WTC11 (cell line): ENCODE data around the gene ZFR2. TPM values are rescaled to one million over a fixed set of nuclear protein-coding genes. Genes with fewer than 3 reads are reported as not detected.

Source experiments
- ATAC-seq: fragments of 200-7000 bp; cut with Tn5 transposase; 2 replicates; pipeline ENCODE4 v1.10.0; 2021; ENCODE audit warnings: mild to moderate bottlenecking, moderate library complexity
- CTCF ChIA-PET: fragments of 300-600 bp; sonication (Branson Sonifier 250); formaldehyde crosslinking; loops from one replicate; lab custom pipeline; 2021; ENCODE audit warnings: antibody characterized with exemption; lab: Charles Lee
- POLR2A ChIA-PET: fragments of 350-600 bp; sonication (Branson Sonifier 250); formaldehyde crosslinking; loops from one replicate; lab custom pipeline; 2021; ENCODE audit warnings: antibody characterized with exemption; lab: Charles Lee
- DNase-seq: peaks from one replicate; pipeline ENCODE4 v3.0.0; 2021; ENCODE audit warnings: low spot score
- H3K27ac Mint-ChIP-seq: 2 replicates; pipeline ENCODE4 v1.8.0; 2021; ENCODE audit warnings: mixed read lengths
- H3K27me3 Mint-ChIP-seq: 2 replicates; pipeline ENCODE4 v1.8.0; 2021; ENCODE audit warnings: low read depth, mild to moderate bottlenecking, moderate library complexity, mixed read lengths
- H3K36me3 Mint-ChIP-seq: 2 replicates; pipeline ENCODE4 v1.8.0; 2021; ENCODE audit warnings: mixed read lengths
- H3K4me1 Mint-ChIP-seq: 2 replicates; pipeline ENCODE4 v1.8.0; 2022; ENCODE audit warnings: mixed read lengths
- H3K4me3 Mint-ChIP-seq: 2 replicates; pipeline ENCODE4 v1.8.0; 2021; ENCODE audit warnings: mild to moderate bottlenecking, moderate library complexity, mixed read lengths
- H3K9me3 Mint-ChIP-seq: 2 replicates; pipeline ENCODE4 v1.8.0; 2021; ENCODE audit warnings: mixed read lengths
- ATF3 ChIP-seq: sonication (generic); formaldehyde crosslinking; conservative IDR thresholded peaks from 2 replicates; pipeline ENCODE4 v1.8.1; 2022; ENCODE audit warnings: mild to moderate bottlenecking, missing genetic modification reagents
- ATF6 ChIP-seq: sonication (generic); formaldehyde crosslinking; IDR thresholded peaks from 2 replicates; pipeline ENCODE4 v1.8.1; 2023; ENCODE audit warnings: mild to moderate bottlenecking, missing genetic modification reagents
- CREM ChIP-seq: sonication (generic); formaldehyde crosslinking; IDR thresholded peaks from 2 replicates; pipeline ENCODE4 v1.8.1; 2022; ENCODE audit warnings: mild to moderate bottlenecking, missing genetic modification reagents, moderate library complexity
- FOXK1 ChIP-seq: sonication (generic); formaldehyde crosslinking; IDR thresholded peaks from 2 replicates; pipeline ENCODE4 v1.8.0; 2022; ENCODE audit warnings: mild to moderate bottlenecking, moderate library complexity, missing genetic modification reagents
- GABPB1 ChIP-seq: sonication (generic); formaldehyde crosslinking; IDR thresholded peaks from 2 replicates; pipeline ENCODE4 v1.8.1; 2023; ENCODE audit warnings: mild to moderate bottlenecking, missing genetic modification reagents
- IRF2 ChIP-seq: sonication (generic); formaldehyde crosslinking; IDR thresholded peaks from 2 replicates; pipeline ENCODE4 v1.8.0; 2022; ENCODE audit warnings: low read depth, missing genetic modification reagents, borderline replicate concordance
- KAT7 ChIP-seq: sonication (generic); formaldehyde crosslinking; IDR thresholded peaks from 2 replicates; pipeline ENCODE4 v1.8.1; 2023; ENCODE audit warnings: missing genetic modification reagents, mild to moderate bottlenecking, borderline replicate concordance
- MXD4 ChIP-seq: fragments of 250-450 bp; sonication (Bioruptor Pico); IDR thresholded peaks from 2 replicates; pipeline ENCODE4 v1.8.0; 2021; ENCODE audit warnings: mild to moderate bottlenecking, moderate library complexity, borderline replicate concordance
- NFATC4 ChIP-seq: fragments of 250-450 bp; sonication (Bioruptor Pico); IDR thresholded peaks from 2 replicates; pipeline ENCODE4 v1.9.0; 2021; ENCODE audit warnings: mild to moderate bottlenecking
- PRDM15 ChIP-seq: sonication (generic); formaldehyde crosslinking; IDR thresholded peaks from 2 replicates; pipeline ENCODE4 v1.8.0; 2022; ENCODE audit warnings: missing genetic modification reagents
- RORB ChIP-seq: fragments of 250-450 bp; sonication (Bioruptor Pico); IDR thresholded peaks from 2 replicates; pipeline ENCODE4 v1.9.0; 2021; ENCODE audit warnings: mild to moderate bottlenecking
- SMAD3 ChIP-seq: sonication (generic); formaldehyde crosslinking; IDR thresholded peaks from 2 replicates; pipeline ENCODE4 v1.8.0; 2022; ENCODE audit warnings: missing genetic modification reagents, mild to moderate bottlenecking, borderline replicate concordance
- SP1 ChIP-seq: sonication (generic); formaldehyde crosslinking; conservative IDR thresholded peaks from 2 replicates; pipeline ENCODE4 v1.8.1; 2022; ENCODE audit warnings: missing genetic modification reagents
- TEAD1 ChIP-seq: sonication (generic); formaldehyde crosslinking; IDR thresholded peaks from 2 replicates; pipeline ENCODE4 v1.8.0; 2022; ENCODE audit warnings: mild to moderate bottlenecking, missing genetic modification reagents
- USF2 ChIP-seq: sonication (generic); formaldehyde crosslinking; IDR thresholded peaks from 2 replicates; pipeline ENCODE4 v1.8.1; 2023; ENCODE audit warnings: mild to moderate bottlenecking, missing genetic modification reagents, moderate library complexity
- ZNF219 ChIP-seq: sonication (generic); formaldehyde crosslinking; IDR thresholded peaks from 2 replicates; pipeline ENCODE4 v1.8.0; 2023; ENCODE audit warnings: missing genetic modification reagents, mild to moderate bottlenecking, borderline replicate concordance
- ZNF232 ChIP-seq: sonication (generic); formaldehyde crosslinking; IDR thresholded peaks from 2 replicates; pipeline ENCODE4 v1.8.0; 2022; ENCODE audit warnings: mild to moderate bottlenecking, missing genetic modification reagents
- ZNF671 ChIP-seq: fragments of 250-450 bp; sonication (Bioruptor Pico); IDR thresholded peaks from 2 replicates; pipeline ENCODE4 v1.8.0; 2021; ENCODE audit warnings: mild to moderate bottlenecking
- total RNA-seq: library from RNA; stranded (reverse); gene quantifications from 3 replicates; pipeline ENCODE4 v1.2.3, GENCODE V29; 2021

ZFR2 gene
- total RNA-seq, 1 experiment from 2014 or later: 17.5 TPM

GRCh38 chr19:3773814-3774515 is 94.9 kb downstream of the ZFR2 start:
- CTCF ChIA-PET: interaction anchor here (1.0 to 2.9 kb wide), 4 partner anchors 10 to 81 kb away, joined by 3 to 10 read pairs (median 4); no protein-coding TSS in a partner anchor
- Mint-ChIP-seq H3K9me3 (no peaks in the 10 kb centered on the region), H3K36me3 (no peaks in the 10 kb centered on the region), H3K27ac (peak overlapping the region; percentile 77; the same call in 1 of the 2 replicates), H3K4me3 (no peak overlapping the region), H3K27me3 (no peaks in the 10 kb centered on the region), H3K4me1 (peaks cover 5% of the 10 kb centered on the region)
- POLR2A ChIA-PET: no interaction called here
- TF ChIP-seq FOXK1 (no peak), MXD4 (CRISPR knock-in tag) (no peak), NFATC4 (no peak), CREM (CRISPR knock-in tag) (no peak)
- ATAC-seq (no peak), DNase-seq (no peak)

- no peaks in the 10 kb centered on the region for H3K27me3 Mint-ChIP-seq
- no peak for DNase-seq
Measured at GRCh38 chr19:3771906-3772455, 96.9 kb downstream of the ZFR2 start, which contains the start of gene RAX2. TSS of gene RAX2 (minus strand) at chr19:3772228. CDS start at chr19:3771742, 486 bp downstream.

GRCh38 chr19:3771000-3771905 is 97.6 kb downstream of the ZFR2 start:
- Mint-ChIP-seq H3K27me3 (no peaks in the 10 kb centered on the region), H3K4me1 (peaks cover 5% of the 10 kb centered on the region), H3K27ac (peak overlapping the region; percentile 28), H3K36me3 (peaks cover 3% of the 10 kb centered on the region), H3K4me3 (no peak overlapping the region), H3K9me3 (no peaks in the 10 kb centered on the region)
- DNase-seq (no peak), ATAC-seq (peak; percentile 29; the same call in 1 of the 2 replicates)
- POLR2A ChIA-PET: interaction anchor here (0.6 to 1.2 kb wide), 2 partner anchors 9 to 816 kb away, joined by 3 read pairs; partner anchors contain the start of gene MRPL54
- CTCF ChIA-PET: interaction anchor here (0.7 to 2.7 kb wide), 7 partner anchors 9 to 216 kb away, joined by 3 to 9 read pairs (median 3); partner anchors contain the start of gene MRPL54
- no peak for TF ChIP-seq SP1
- TF ChIP-seq ATF3 (CRISPR knock-in tag): no peak
- TF ChIP-seq USF2 (CRISPR knock-in tag): no peak
- no peak for TF ChIP-seq GABPB1 (CRISPR knock-in tag)
- no peak for TF ChIP-seq ZNF219 (CRISPR knock-in tag)
- no peak for TF ChIP-seq SMAD3 (CRISPR knock-in tag)
- TF ChIP-seq TEAD1 (CRISPR knock-in tag): no peak
- no peak for TF ChIP-seq ATF6 (CRISPR knock-in tag)

More at GRCh38 chr19:3771906-3772455, 96.9 kb downstream of the ZFR2 start, which contains the start of gene RAX2:
- Mint-ChIP-seq H3K4me3 (no peak within 1 kb of the TSS), H3K27ac (peak within 1 kb of the TSS; percentile 28), H3K4me1 (peaks cover 5% of the 10 kb centered on the region), H3K36me3 (no peaks in the 10 kb centered on the region), H3K9me3 (no peaks in the 10 kb centered on the region)
- ATAC-seq: no peak
- no peak for TF ChIP-seq NFATC4
- no peak for TF ChIP-seq KAT7
- TF ChIP-seq ZNF232 (CRISPR knock-in tag): no peak
- TF ChIP-seq PRDM15: no peak
- no peak for TF ChIP-seq ZNF671
- TF ChIP-seq IRF2: no peak
- no peak for TF ChIP-seq RORB
- POLR2A ChIA-PET: interaction anchor here (0.6 to 1.2 kb wide), 2 partner anchors 9 to 817 kb away, joined by 3 read pairs; partner anchors contain the start of gene MRPL54
- CTCF ChIA-PET: interaction anchor here (1.0 to 1.4 kb wide), 2 partner anchors 12 to 50 kb away, joined by 3 to 4 read pairs; no protein-coding TSS in a partner anchor
